Sciatic nerve (tissue), 2 donors: ENCODE measurements around the gene UCN2. TPM values are rescaled to one million over a fixed set of nuclear protein-coding genes. Genes with fewer than 3 reads are reported as not detected.
A peak's percentile ranks its signal among the peaks of the same experiment; 100 is the strongest.

Source experiments
- ATAC-seq: fragments of 200-7000 bp; cut with Tn5 transposase; one replicate; pipeline ENCODE4 v1.9.1; 2020; ENCODE audit warnings: mild to moderate bottlenecking, moderate library complexity
- DNase-seq: peaks from one replicate; pipeline ENCODE4 v3.0.0-alpha.2; 2020; ENCODE audit warnings: low spot score
- intact Hi-C: fragments of 100-400 bp; cut with DNase I; formaldehyde crosslinking; loops from one replicate; pipeline ENCODE4 v1.14.2; 2022
- total RNA-seq: library from RNA; stranded (reverse); fragmentation: NEBNext Ultra II Directional; extraction: Animal tissue kit (Norgen Biotek cat#: 25700); gene quantifications from one replicate; pipeline ENCODE4 v1.2.1, GENCODE V29; 2021
- donor health status: DM: no; HTN: no; CAD: no.
- donor health status: DM: no; HTN: no; CAD: no.

Gene UCN2
- total RNA-seq, 1 donor from 2014 or later, result not detected

- intact Hi-C loops, result no loop called here
- DNase-seq (no peak), ATAC-seq (no peak)
Measured at GRCh38 chr3:48565591-48566400, 2.2 kb upstream of the UCN2 start.

- DNase-seq (no peak), ATAC-seq (no peak)
- intact Hi-C loops, result no loop called here
Measured at GRCh38 chr3:48565186-48565585, 1.6 kb upstream of the UCN2 start.

- intact Hi-C loops, result no loop called here
- ATAC-seq (no peak), DNase-seq (no peak)
Measured at GRCh38 chr3:48564667-48565066, 1.1 kb upstream of the UCN2 start.

GRCh38 chr3:48564022-48564421, 441 bp upstream of the UCN2 start:
- intact Hi-C loops, result no loop called here
- ATAC-seq (no peak), DNase-seq (peak; percentile 79)

- no peak for ATAC-seq
- no peak for DNase-seq
- intact Hi-C loops, result no loop called here
Measured at GRCh38 chr3:48562367-48563095, 1.1 kb downstream of the UCN2 start.

GRCh38 chr3:48561045-48561736, 2.4 kb downstream of the UCN2 start:
- ATAC-seq (peak; percentile 4), DNase-seq (peak; percentile 78)
- intact Hi-C loops, result no loop called here

- DNase-seq, result no peak
- intact Hi-C loops, result no loop called here
- no peak for ATAC-seq
Measured at GRCh38 chr3:48560648-48561018, 2.9 kb downstream of the UCN2 start.

- ATAC-seq (no peak), DNase-seq (no peak)
- intact Hi-C loops, result loop anchor here (10.0 kb wide), 1 partner anchor 164 kb away; no protein-coding TSS in a partner anchor
Measured at GRCh38 chr3:48558493-48559134, 5.0 kb downstream of the UCN2 start.

GRCh38 chr3:48556796-48557626, 6.6 kb downstream of the UCN2 start, which contains the start of gene PFKFB4:
Gene PFKFB4 (minus strand): TSS chr3:48556803. CDS start chr3:48556777, 26 bp downstream.
- peak; percentile 99 for DNase-seq
- peak; percentile 95 for ATAC-seq
- intact Hi-C loops, result loop anchor here (10.0 kb wide), 1 partner anchor 162 kb away; no protein-coding TSS in a partner anchor

GRCh38 chr3:48555949-48556795, 7.4 kb downstream of the UCN2 start:
- ATAC-seq (no peak), DNase-seq (no peak)
- intact Hi-C loops, result loop anchor here (10.0 kb wide), 1 partner anchor 161 kb away; no protein-coding TSS in a partner anchor

- intact Hi-C loops, result loop anchor here (10.0 kb wide), 1 partner anchor 161 kb away; no protein-coding TSS in a partner anchor
- no peak for DNase-seq
- ATAC-seq, result no peak
Measured at GRCh38 chr3:48555231-48555948, 8.2 kb downstream of the UCN2 start.

GRCh38 chr3:48553886-48554845, 9.4 kb downstream of the UCN2 start:
- ATAC-seq (no peak), DNase-seq (no peak)
- intact Hi-C loops, result loop anchor here (10.0 kb wide), 1 partner anchor 159 kb away; no protein-coding TSS in a partner anchor

GRCh38 chr3:48553361-48553760, 10.2 kb downstream of the UCN2 start:
- no peak for DNase-seq
- intact Hi-C loops, result loop anchor here (10.0 kb wide), 1 partner anchor 159 kb away; no protein-coding TSS in a partner anchor
- no peak for ATAC-seq

GRCh38 chr3:48552111-48552951, 11.2 kb downstream of the UCN2 start:
- intact Hi-C loops, result loop anchor here (10.0 kb wide), 1 partner anchor 158 kb away; no protein-coding TSS in a partner anchor
- no peak for ATAC-seq
- no peak for DNase-seq
